GM23338 (cell line): ENCODE data around the gene OSCAR. TPM values are rescaled to one million over a fixed set of nuclear protein-coding genes. Genes with fewer than 3 reads are reported as not detected.
A peak's percentile ranks its signal among the peaks of the same experiment; 100 is the strongest.

Source experiments
- ATAC-seq: fragments of 200-7000 bp; cut with Tn5 transposase; 3 replicates; pipeline ENCODE4 v1.9.1; 2020
- DNase-seq: peaks from one replicate; pipeline ENCODE4 v3.0.0-alpha.2; 2015; ENCODE audit warnings: low spot score
- H2AFZ ChIP-seq: fragments of 200-600 bp; sonication (generic); 2 replicates; pipeline ENCODE4 v1.8.0; 2016; ENCODE audit warnings: antibody characterized with exemption, mild to moderate bottlenecking, moderate library complexity
- H3F3A ChIP-seq: fragments of 200-600 bp; sonication (generic); replicated peaks from 2 replicates; pipeline ENCODE4 v1.8.0; 2017; ENCODE audit warnings: antibody characterized with exemption, mixed run types, low read depth
- H3K27ac ChIP-seq: fragments of 200-600 bp; sonication (generic); 2 replicates; pipeline ENCODE4 v1.6.1; 2016; ENCODE audit warnings: low read depth
- H3K27me3 ChIP-seq: fragments of 200-600 bp; sonication (generic); 2 replicates; pipeline ENCODE4 v1.8.0; 2016; ENCODE audit warnings: mild to moderate bottlenecking, mixed run types, moderate library complexity; ENCODE audit not compliant: insufficient read depth
- H3K36me3 ChIP-seq: fragments of 200-600 bp; sonication (generic); 2 replicates; pipeline ENCODE4 v1.8.0; 2016; ENCODE audit warnings: mild to moderate bottlenecking; ENCODE audit not compliant: insufficient read depth
- H3K4me1 ChIP-seq: fragments of 200-600 bp; sonication (generic); 2 replicates; pipeline ENCODE4 v1.8.0; 2016; ENCODE audit warnings: mild to moderate bottlenecking, moderate library complexity; ENCODE audit not compliant: insufficient read depth
- H3K4me2 ChIP-seq: fragments of 200-600 bp; sonication (generic); 2 replicates; pipeline ENCODE4 v1.7.1; 2017; ENCODE audit warnings: mixed run types
- H3K4me3 ChIP-seq: fragments of 200-600 bp; sonication (generic); 2 replicates; pipeline ENCODE4 v1.6.1; 2016; ENCODE audit warnings: mixed run types
- H3K79me2 ChIP-seq: fragments of 200-600 bp; sonication (generic); replicated peaks from 2 replicates; pipeline ENCODE4 v1.8.0; 2017; ENCODE audit warnings: mild to moderate bottlenecking; ENCODE audit not compliant: insufficient read depth
- H3K9me2 ChIP-seq: fragments of 200-600 bp; sonication (generic); 2 replicates; pipeline ENCODE4 v1.8.0; 2017; ENCODE audit not compliant: insufficient read depth
- H4K20me1 ChIP-seq: fragments of 200-600 bp; sonication (generic); replicated peaks from 2 replicates; pipeline ENCODE4 v1.8.0; 2017; ENCODE audit warnings: mild to moderate bottlenecking; ENCODE audit not compliant: insufficient read depth
- H3K27ac Mint-ChIP-seq: 2 replicates; pipeline ENCODE4 v1.8.0; 2020; ENCODE audit warnings: inconsistent platforms, mild to moderate bottlenecking, moderate library complexity, mixed read lengths
- H3K27me3 Mint-ChIP-seq: 3 replicates; pipeline ENCODE4 v1.8.0; 2022; ENCODE audit warnings: low read depth, mild to moderate bottlenecking, moderate library complexity, mixed read lengths, inconsistent platforms; ENCODE audit not compliant: insufficient read depth, poor library complexity
- H3K36me3 Mint-ChIP-seq: 3 replicates; pipeline ENCODE4 v1.8.0; 2021; ENCODE audit warnings: low read depth, mild to moderate bottlenecking, inconsistent platforms, moderate library complexity, mixed read lengths
- H3K4me1 Mint-ChIP-seq: 3 replicates; pipeline ENCODE4 v1.8.0; 2020; ENCODE audit warnings: mild to moderate bottlenecking, inconsistent platforms, mixed read lengths
- H3K4me3 Mint-ChIP-seq: 3 replicates; pipeline ENCODE4 v1.8.0; 2021; ENCODE audit warnings: moderate library complexity, mild to moderate bottlenecking, inconsistent platforms, mixed read lengths
- H3K9me3 Mint-ChIP-seq: 3 replicates; pipeline ENCODE4 v1.8.0; 2020; ENCODE audit warnings: moderate library complexity, mild to moderate bottlenecking, inconsistent platforms, mixed read lengths
- CREB1 ChIP-seq: fragments of 250-450 bp; sonication (Bioruptor Pico); IDR thresholded peaks from 2 replicates; pipeline ENCODE4 v1.5.0; 2020; ENCODE audit warnings: low read depth, mild to moderate bottlenecking, moderate library complexity
- CTCF ChIP-seq, 2 experiments: fragments of 200-600 bp in 1 of 2; sonication (generic) in 1 of 2; conservative IDR thresholded peaks; 2 replicates each; pipeline versions ENCODE4 v1.5.1 to v1.6.1; 2016 to 2017; ENCODE audit warnings: antibody characterized with exemption in 2 of 2, low read depth in 2 of 2, mild to moderate bottlenecking in 2 of 2, moderate library complexity in 1 of 2
- NANOG ChIP-seq: IDR thresholded peaks from 2 replicates; pipeline ENCODE4 v1.6.1; 2016; ENCODE audit warnings: antibody characterized with exemption, borderline replicate concordance
- POLR2AphosphoS5 ChIP-seq: IDR thresholded peaks from 2 replicates; pipeline ENCODE4 v1.6.1; 2016; ENCODE audit warnings: antibody characterized with exemption, low read depth
- STAT1 ChIP-seq: IDR thresholded peaks from one replicate; pipeline ENCODE4 v1.6.1; 2016; ENCODE audit warnings: antibody characterized with exemption; ENCODE audit not compliant: unreplicated experiment
- ZNF114 ChIP-seq: fragments of 250-450 bp; sonication (Bioruptor Pico); IDR thresholded peaks from 2 replicates; pipeline ENCODE4 v1.5.0; 2020; ENCODE audit warnings: mild to moderate bottlenecking, moderate library complexity
- polyA plus RNA-seq: library from polyadenylated mRNA; unstranded; fragments of >200 nt; fragmentation: Nextera tagmentation; extraction: Ambion mirVana; gene quantifications from 2 replicates; pipeline ENCODE4 v1.2.1, GENCODE V29; 2016
- total RNA-seq: library from RNA; depleted of rRNA; stranded (reverse); fragments of >200 nt; shearing (Covaris generic); gene quantifications from 2 replicates; pipeline ENCODE4 v1.2.3, GENCODE V29; 2014

The OSCAR gene
- total and polyA plus RNA-seq, 2 experiments from 2014 or later, result 0.31 to 1.6 TPM

- Histone ChIP-seq H3K4me1 (peaks cover 7% of the 10 kb centered on the region), H3F3A (peaks cover 16% of the 10 kb centered on the region), H3K79me2 (peaks cover 48% of the 10 kb centered on the region), H3K9me2 (no peaks in the 10 kb centered on the region), H3K4me3 (peak within 1 kb of the TSS; percentile 87), H3K36me3 (peaks cover 5% of the 10 kb centered on the region), H4K20me1 (peaks cover 43% of the 10 kb centered on the region), H2AFZ (0 out of 2 replicates have a peak within 1 kb of the TSS, but pooled peaks have one; percentile 0), H3K4me2 (peak within 1 kb of the TSS; percentile 93), H3K27ac (peak within 1 kb of the TSS; percentile 60), H3K27me3 (no peaks in the 10 kb centered on the region)
- ATAC-seq (peak; percentile 2; the same call in 2 of the 3 replicates), DNase-seq (peak; percentile 47)
- Mint-ChIP-seq H3K4me3 (peak within 1 kb of the TSS; percentile 86), H3K27ac (peak within 1 kb of the TSS; percentile 93), H3K9me3 (peaks cover 7% of the 10 kb centered on the region), H3K36me3 (peaks cover 36% of the 10 kb centered on the region), H3K27me3 (peaks cover 24% of the 10 kb centered on the region), H3K4me1 (peaks cover 33% of the 10 kb centered on the region)
- TF ChIP-seq CTCF (conservative IDR thresholded peaks at IDR 0.05; ENCODE audit: low read depth in 2 of 2) (peak; percentile 16 to 17; a peak in 1 of 4 replicates), NANOG (no peak), POLR2AphosphoS5 (peak; percentile 78), STAT1 (no peak)
Observed at GRCh38 chr19:54137699-54138488, 37.3 kb upstream of the OSCAR start, which contains the start of gene CNOT3. Gene CNOT3 (plus strand): TSS chr19:54137762. CDS start chr19:54142979, 5,217 bp downstream.

GRCh38 chr19:54136864-54137698 is 36.5 kb upstream of the OSCAR start:
- peak overlapping the region; percentile 29; the same call in 1 of the 2 replicates for H3K27ac ChIP-seq
- 0 out of 2 replicates have a peak overlapping the region, but pooled peaks have one; percentile 0 for H2AFZ ChIP-seq
- no peak for TF ChIP-seq ZNF114 (CRISPR knock-in tag)
- peak; percentile 64; the same call in 1 of the 2 replicates for TF ChIP-seq CREB1
- peak; percentile 94 for TF ChIP-seq POLR2AphosphoS5
- DNase-seq (peak; percentile 100), ATAC-seq (peak; percentile 85)
- H3K79me2 ChIP-seq, result peaks cover 41% of the 10 kb centered on the region
- H3F3A ChIP-seq, result peaks cover 16% of the 10 kb centered on the region
- H3K9me3 Mint-ChIP-seq, result peaks cover 7% of the 10 kb centered on the region
- peak overlapping the region; percentile 87 for H3K4me3 ChIP-seq
- H3K4me2 ChIP-seq, result peak overlapping the region; percentile 93
- no peaks in the 10 kb centered on the region for H3K9me2 ChIP-seq
- no peaks in the 10 kb centered on the region; the same call in 1 of the 2 replicates for H3K36me3 ChIP-seq
- peaks cover 7% of the 10 kb centered on the region for H3K4me1 ChIP-seq
- peaks cover 35% of the 10 kb centered on the region for H4K20me1 ChIP-seq
- peaks cover 21% of the 10 kb centered on the region for H3K27me3 Mint-ChIP-seq
- peak overlapping the region; percentile 93 for H3K27ac Mint-ChIP-seq
- H3K36me3 Mint-ChIP-seq, result peaks cover 28% of the 10 kb centered on the region
- no peaks in the 10 kb centered on the region for H3K27me3 ChIP-seq
- H3K4me3 Mint-ChIP-seq, result peak overlapping the region; percentile 86
- H3K4me1 Mint-ChIP-seq, result peaks cover 33% of the 10 kb centered on the region
